Activated CD4-positive, alpha-beta T cell treated with anti-CD3 and anti-CD28 coated beads, Interleukin-2, amount 10 ng/mL, durations not matched to agents 7 days and 5 days (primary cell): ENCODE results near the gene TAOK3. TPM values are rescaled to one million over a fixed set of nuclear protein-coding genes. Genes with fewer than 3 reads are reported as not detected.
A peak's percentile ranks its signal among the peaks of the same experiment; 100 is the strongest.
"Not testable (repeated sequence)": the region's sequence is repeated elsewhere in the genome, so short reads cannot be mapped to it uniquely, and the experiment has no call there.

ENCODE experiments used
- CTCF ChIA-PET: fragments of 350-600 bp; sonication (Branson Sonifier 250); formaldehyde crosslinking; loops from one replicate; lab custom pipeline; 2021; ENCODE audit warnings: antibody characterized with exemption; lab: Charles Lee
- POLR2A ChIA-PET: fragments of 350-600 bp; sonication (Branson Sonifier 250); formaldehyde crosslinking; loops from one replicate; lab custom pipeline; 2021; ENCODE audit warnings: antibody characterized with exemption; lab: Charles Lee
- DNase-seq: peaks from one replicate; pipeline ENCODE4 v3.0.0-alpha.2; 2020
- H3K27ac Mint-ChIP-seq: one replicate; pipeline ENCODE4 v1.8.0; 2021; ENCODE audit warnings: mild to moderate bottlenecking, moderate library complexity, mixed read lengths
- H3K27me3 Mint-ChIP-seq: one replicate; pipeline ENCODE4 v1.8.0; 2021; ENCODE audit warnings: mixed read lengths
- H3K36me3 Mint-ChIP-seq: one replicate; pipeline ENCODE4 v1.8.0; 2021; ENCODE audit warnings: low read depth, mixed read lengths
- H3K4me1 Mint-ChIP-seq: one replicate; pipeline ENCODE4 v1.8.0; 2021; ENCODE audit warnings: mixed read lengths
- H3K4me3 Mint-ChIP-seq: one replicate; pipeline ENCODE4 v1.8.0; 2021; ENCODE audit warnings: mild to moderate bottlenecking, moderate library complexity, mixed read lengths
- H3K9me3 Mint-ChIP-seq: one replicate; pipeline ENCODE4 v1.8.0; 2021; ENCODE audit warnings: mixed read lengths
- total RNA-seq, 2 experiments: library from RNA; stranded (reverse); gene quantifications; one replicate each; pipeline ENCODE4 v1.2.3, GENCODE V29; 2021

TAOK3 gene
- total RNA-seq, 2 experiments from 2014 or later: 52.5 to 63.3 TPM

- H3K4me1 Mint-ChIP-seq: peaks cover 18% of the 10 kb centered on the region
- POLR2A ChIA-PET: no interaction called here
- H3K9me3 Mint-ChIP-seq: no peaks in the 10 kb centered on the region
- no peak overlapping the region for H3K27ac Mint-ChIP-seq
- CTCF ChIA-PET: interaction anchor here (1.1 to 1.4 kb wide), 2 partner anchors 9 to 10 kb away, joined by 3 to 4 read pairs; no protein-coding TSS in a partner anchor
- H3K27me3 Mint-ChIP-seq: peaks cover 14% of the 10 kb centered on the region
- no peak overlapping the region for H3K4me3 Mint-ChIP-seq
- no peak for DNase-seq
- peaks cover 3% of the 10 kb centered on the region for H3K36me3 Mint-ChIP-seq
These were observed 3.9 kb downstream of the TAOK3 start for GRCh38 chr12:118368821-118369220.

GRCh38 chr12:118361889-118362288 lies 10.8 kb downstream of the TAOK3 start:
- Mint-ChIP-seq H3K27me3 (no peaks in the 10 kb centered on the region), H3K9me3 (no peaks in the 10 kb centered on the region), H3K27ac (no peak overlapping the region), H3K4me1 (peaks cover 25% of the 10 kb centered on the region), H3K36me3 (peaks cover 4% of the 10 kb centered on the region), H3K4me3 (no peak overlapping the region)
- CTCF ChIA-PET: interaction anchor here (1.0 kb wide), 1 partner anchor 14 kb away, joined by 3 read pairs; the partner anchor contains the start of gene SUDS3
- DNase-seq: no peak
- POLR2A ChIA-PET: no interaction called here

DNA sequence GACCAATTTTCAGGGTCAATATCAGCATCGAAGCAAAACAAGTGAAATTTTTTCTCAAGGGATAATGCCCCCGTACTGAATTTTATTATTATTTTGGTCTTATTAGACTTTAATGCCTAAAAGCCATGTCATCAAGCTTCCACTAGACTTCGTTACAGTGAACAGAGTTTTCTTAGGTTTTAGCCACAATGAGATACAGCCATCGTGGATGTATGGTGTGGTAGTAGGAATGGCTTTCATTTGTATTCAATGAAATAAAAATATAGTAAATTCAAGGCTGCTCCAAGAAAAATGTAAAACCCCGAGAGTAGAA lies 11.7 kb downstream of the TAOK3 start:
- no peak for DNase-seq
- Mint-ChIP-seq H3K4me3 (no peak overlapping the region), H3K27me3 (no peaks in the 10 kb centered on the region), H3K4me1 (peaks cover 28% of the 10 kb centered on the region), H3K9me3 (no peaks in the 10 kb centered on the region), H3K36me3 (peaks cover 4% of the 10 kb centered on the region), H3K27ac (no peak overlapping the region)
- ChIA-PET CTCF (interaction anchor here (6.1 kb wide), 1 partner anchor 16 kb away, joined by 59 read pairs; the partner anchor contains the start of gene SUDS3), POLR2A (no interaction called here)

- H3K27ac Mint-ChIP-seq: peak overlapping the region; percentile 91
- peak; percentile 57 for DNase-seq
- CTCF ChIA-PET: interaction anchor here (1.1 to 6.1 kb wide), 2 partner anchors 18 to 296 kb away, joined by 3 to 59 read pairs; partner anchors contain the start of gene SUDS3
- H3K9me3 Mint-ChIP-seq: peaks cover 2% of the 10 kb centered on the region
- H3K27me3 Mint-ChIP-seq: no peaks in the 10 kb centered on the region
- H3K4me3 Mint-ChIP-seq: peak overlapping the region; percentile 94
- POLR2A ChIA-PET: interaction anchor here (1.5 kb wide), 1 partner anchor 16 kb away, joined by 4 read pairs; the partner anchor contains the start of gene SUDS3
- H3K36me3 Mint-ChIP-seq: peaks cover 14% of the 10 kb centered on the region
- H3K4me1 Mint-ChIP-seq: peaks cover 36% of the 10 kb centered on the region
These were observed 13.2 kb downstream of the TAOK3 start for GRCh38 chr12:118359541-118359915.

- POLR2A ChIA-PET: interaction anchor here (0.7 to 1.5 kb wide), 2 partner anchors 17 to 725 kb away, joined by 3 to 4 read pairs; partner anchors contain the start of gene SUDS3
- CTCF ChIA-PET: interaction anchor here (1.0 to 6.1 kb wide), 5 partner anchors 10 to 295 kb away, joined by 3 to 59 read pairs (median 4); partner anchors contain the start of genes SUDS3 and TAOK3
- Mint-ChIP-seq H3K27me3 (no peaks in the 10 kb centered on the region), H3K36me3 (peaks cover 20% of the 10 kb centered on the region), H3K27ac (peak overlapping the region; percentile 91), H3K9me3 (peaks cover 4% of the 10 kb centered on the region), H3K4me1 (peaks cover 38% of the 10 kb centered on the region), H3K4me3 (peak overlapping the region; percentile 94)
- DNase-seq: no peak
These were observed 13.8 kb downstream of the TAOK3 start for GRCh38 chr12:118358612-118359540.

- Mint-ChIP-seq H3K4me1 (peaks cover 44% of the 10 kb centered on the region), H3K9me3 (peaks cover 7% of the 10 kb centered on the region), H3K4me3 (peak overlapping the region; percentile 94), H3K36me3 (peaks cover 23% of the 10 kb centered on the region), H3K27me3 (no peaks in the 10 kb centered on the region), H3K27ac (peak overlapping the region; percentile 91)
- CTCF ChIA-PET: interaction anchor here (1.0 to 6.1 kb wide), 5 partner anchors 11 to 59 kb away, joined by 3 to 59 read pairs (median 5); partner anchors contain the start of genes SUDS3 and TAOK3
- POLR2A ChIA-PET: interaction anchor here (1.5 kb wide), 1 partner anchor 18 kb away, joined by 4 read pairs; the partner anchor contains the start of gene SUDS3
- no peak for DNase-seq
These were observed 14.7 kb downstream of the TAOK3 start for GRCh38 chr12:118358008-118358359.

DNA sequence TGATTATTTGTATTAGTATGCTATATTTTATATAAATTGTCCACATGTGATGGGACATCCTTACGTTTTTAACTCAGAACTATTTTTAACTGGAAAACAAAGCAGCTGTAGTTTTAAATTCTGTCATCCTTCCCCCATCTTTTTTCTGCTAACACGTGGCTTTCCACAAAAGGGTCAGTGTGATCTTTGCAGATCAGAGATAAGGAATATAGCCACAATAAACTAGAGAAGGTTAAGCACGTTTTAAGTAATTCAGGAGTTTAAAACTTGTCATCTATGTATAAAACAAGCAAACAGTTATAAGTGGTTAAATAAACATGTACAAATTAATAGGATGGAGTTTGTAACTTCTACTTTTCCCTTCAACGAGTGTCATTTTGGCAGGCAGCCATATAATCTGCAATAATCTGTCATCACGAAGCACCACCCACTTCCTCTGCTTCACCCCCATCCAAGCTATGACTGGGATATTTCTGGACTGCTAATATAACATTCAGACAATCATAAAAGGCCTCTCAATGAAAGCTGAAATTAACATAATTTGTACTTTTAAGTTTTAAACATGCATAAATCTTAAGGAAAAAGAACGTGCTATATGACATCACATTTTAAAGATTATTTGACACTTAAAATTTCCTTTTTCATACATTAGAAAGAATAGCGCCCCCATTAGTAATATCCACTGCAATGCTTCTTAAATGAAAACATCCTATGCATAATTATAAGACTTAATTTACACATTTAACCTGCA lies 15.3 kb downstream of the TAOK3 start:
- Mint-ChIP-seq H3K36me3 (peaks cover 24% of the 10 kb centered on the region), H3K4me3 (peak overlapping the region; percentile 94), H3K27me3 (no peaks in the 10 kb centered on the region), H3K4me1 (peaks cover 45% of the 10 kb centered on the region), H3K9me3 (peaks cover 8% of the 10 kb centered on the region), H3K27ac (peak overlapping the region; percentile 91)
- CTCF ChIA-PET: interaction anchor here (0.7 to 6.1 kb wide), 6 partner anchors 11 to 141 kb away, joined by 3 to 59 read pairs (median 4); partner anchors contain the start of genes SUDS3 and TAOK3
- peak; percentile 54 for DNase-seq
- POLR2A ChIA-PET: interaction anchor here (0.6 to 1.5 kb wide), 2 partner anchors 19 to 1936 kb away, joined by 4 read pairs; partner anchors contain the start of genes RNU4-1 and SUDS3

DNA sequence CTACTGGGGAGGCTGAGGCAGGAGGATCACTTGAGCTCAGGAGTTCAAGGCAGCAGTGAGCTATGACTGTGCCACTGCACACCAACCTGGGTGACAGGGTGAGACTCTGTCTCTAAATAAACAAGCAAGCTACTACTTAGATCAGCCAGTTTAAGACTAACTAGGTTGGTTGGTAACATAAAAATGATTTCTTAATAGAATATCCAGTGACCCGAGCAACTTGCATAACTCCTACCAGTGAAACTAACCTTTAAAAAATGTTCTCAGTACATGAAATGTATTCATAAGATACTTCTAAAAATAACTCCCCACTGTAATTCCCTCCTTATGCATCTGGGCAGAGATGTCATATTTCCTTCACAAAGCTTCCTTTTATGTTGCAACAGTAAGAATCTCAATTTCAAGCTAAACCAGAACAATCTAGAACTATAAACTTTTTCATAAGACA lies 15.9 kb downstream of the TAOK3 start:
- ChIA-PET CTCF (interaction anchor here (0.6 to 6.1 kb wide), 5 partner anchors 10 to 1321 kb away, joined by 3 to 59 read pairs (median 3); partner anchors contain the start of gene SUDS3), POLR2A (interaction anchor here (0.6 to 1.5 kb wide), 2 partner anchors 19 to 1936 kb away, joined by 4 read pairs; partner anchors contain the start of genes RNU4-1 and SUDS3)
- Mint-ChIP-seq H3K4me3 (peak overlapping the region; percentile 14), H3K4me1 (peaks cover 45% of the 10 kb centered on the region), H3K27ac (peak overlapping the region; percentile 37), H3K9me3 (peaks cover 8% of the 10 kb centered on the region), H3K27me3 (no peaks in the 10 kb centered on the region), H3K36me3 (peaks cover 24% of the 10 kb centered on the region)
- no peak for DNase-seq

DNA sequence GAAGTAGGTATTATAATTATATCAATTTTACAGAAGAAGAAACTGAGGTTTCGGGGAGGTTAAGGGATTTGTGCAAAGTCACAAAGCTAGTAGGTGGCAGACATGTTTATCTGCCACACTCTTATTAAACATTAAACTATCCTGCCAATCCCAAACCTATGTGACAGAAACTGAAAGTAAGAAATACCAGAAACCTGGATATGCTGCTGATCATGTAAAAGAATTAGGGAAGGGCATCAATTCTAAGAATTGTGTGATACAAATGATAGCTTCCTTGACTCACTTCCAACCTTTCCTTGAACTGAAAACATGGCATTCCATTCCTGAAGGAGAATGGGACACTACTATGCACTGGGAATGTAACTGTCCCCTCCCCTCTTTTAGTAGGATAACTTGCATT lies 16.9 kb downstream of the TAOK3 start:
- Mint-ChIP-seq H3K27me3 (no peaks in the 10 kb centered on the region), H3K27ac (no peak overlapping the region), H3K4me3 (no peak overlapping the region), H3K4me1 (peaks cover 45% of the 10 kb centered on the region), H3K36me3 (peaks cover 24% of the 10 kb centered on the region), H3K9me3 (peaks cover 8% of the 10 kb centered on the region)
- ChIA-PET CTCF (interaction anchor here (1.6 to 6.1 kb wide), 2 partner anchors 9 to 21 kb away, joined by 4 to 59 read pairs; partner anchors contain the start of gene SUDS3), POLR2A (no interaction called here)
- DNase-seq: no peak

DNA sequence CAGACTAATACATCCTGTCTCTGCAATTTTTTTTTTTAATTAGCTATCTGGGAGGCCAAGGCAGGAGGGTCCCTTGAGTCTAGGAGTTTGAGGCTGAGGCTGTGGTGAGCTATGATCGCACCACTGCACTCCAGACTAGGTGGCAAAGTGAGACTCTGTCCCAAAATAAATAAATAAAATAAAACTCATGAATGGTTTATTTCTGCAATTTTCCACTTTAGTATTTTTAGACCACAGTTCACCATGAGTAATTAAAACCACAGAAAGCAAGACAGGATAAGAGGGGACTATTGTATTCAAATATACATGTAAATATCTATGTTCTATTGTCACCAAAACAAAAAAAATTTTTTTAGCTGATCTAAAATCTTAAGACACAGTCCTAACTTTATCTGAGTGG lies 17.8 kb downstream of the TAOK3 start:
- ChIA-PET POLR2A (interaction anchor here (0.6 kb wide), 1 partner anchor 45 kb away, joined by 3 read pairs; no protein-coding TSS in a partner anchor), CTCF (interaction anchor here (1.6 to 6.1 kb wide), 3 partner anchors 8 to 22 kb away, joined by 4 to 59 read pairs (median 12); partner anchors contain the start of gene SUDS3)
- H3K9me3 Mint-ChIP-seq: peaks cover 8% of the 10 kb centered on the region
- DNase-seq: no peak
- H3K36me3 Mint-ChIP-seq: peaks cover 24% of the 10 kb centered on the region
- no peak overlapping the region for H3K4me3 Mint-ChIP-seq
- H3K27ac Mint-ChIP-seq: no peak overlapping the region
- peaks cover 39% of the 10 kb centered on the region for H3K4me1 Mint-ChIP-seq
- H3K27me3 Mint-ChIP-seq: no peaks in the 10 kb centered on the region

DNA sequence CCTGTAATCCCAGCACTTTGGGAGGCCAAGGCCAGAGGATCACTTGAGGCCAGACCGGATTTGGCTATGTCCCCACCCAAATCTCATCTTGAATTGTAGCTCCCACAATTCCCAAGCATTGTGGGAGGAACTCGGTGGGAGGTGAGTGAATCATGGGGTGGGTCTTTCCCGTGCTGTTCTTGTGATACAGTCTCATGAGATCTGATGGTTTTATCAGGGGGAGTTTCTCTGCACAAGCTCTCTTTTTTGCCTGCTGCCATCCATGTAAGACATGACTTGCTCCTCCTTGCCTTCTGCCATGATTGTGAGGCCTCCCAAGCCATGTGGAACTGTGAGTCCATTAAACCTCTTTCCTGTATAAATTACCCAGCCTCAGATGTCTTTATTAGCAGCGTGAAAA lies 18.2 kb downstream of the TAOK3 start:
- Mint-ChIP-seq H3K4me1 (peaks cover 35% of the 10 kb centered on the region), H3K36me3 (peaks cover 23% of the 10 kb centered on the region)
- H3K27me3 Mint-ChIP-seq, DNase-seq, H3K9me3 Mint-ChIP-seq, POLR2A ChIA-PET, H3K4me3 Mint-ChIP-seq, H3K27ac Mint-ChIP-seq: not testable (repeated sequence)
- CTCF ChIA-PET: interaction anchor here (2.5 kb wide), 1 partner anchor 22 kb away, joined by 12 read pairs; the partner anchor contains the start of gene SUDS3

DNA sequence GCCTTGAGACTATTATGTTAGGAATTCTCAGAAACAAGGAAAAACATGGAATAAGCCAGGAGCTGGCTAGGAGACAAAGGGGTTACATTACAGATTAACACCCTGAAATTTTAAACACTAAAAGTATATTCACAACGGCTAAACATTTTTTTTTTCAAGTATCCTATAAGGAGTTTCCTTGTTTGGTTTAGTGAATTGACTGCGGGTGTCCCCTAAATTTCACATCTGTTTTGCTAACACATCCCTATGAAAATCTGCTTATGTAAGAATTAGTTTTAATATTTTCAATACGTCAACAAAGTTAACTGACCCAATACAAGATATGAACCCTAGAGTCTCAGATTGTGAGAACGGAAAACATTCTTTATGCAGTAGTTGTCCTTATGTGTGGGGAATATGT lies 19.0 kb downstream of the TAOK3 start:
- CTCF ChIA-PET: interaction anchor here (2.5 kb wide), 1 partner anchor 23 kb away, joined by 12 read pairs; the partner anchor contains the start of gene SUDS3
- peaks cover 23% of the 10 kb centered on the region for H3K36me3 Mint-ChIP-seq
- POLR2A ChIA-PET: no interaction called here
- no peak for DNase-seq
- H3K27ac Mint-ChIP-seq: no peak overlapping the region
- peaks cover 8% of the 10 kb centered on the region for H3K9me3 Mint-ChIP-seq
- peaks cover 35% of the 10 kb centered on the region for H3K4me1 Mint-ChIP-seq
- no peaks in the 10 kb centered on the region for H3K27me3 Mint-ChIP-seq
- H3K4me3 Mint-ChIP-seq: no peak overlapping the region
